Left lung (tissue), 10 donors: Measurements from ENCODE around the gene CEMP1. TPM values are rescaled to one million over a fixed set of nuclear protein-coding genes. Genes with fewer than 3 reads are reported as not detected.

Experiments used
- ATAC-seq: fragments of 200-7000 bp; cut with Tn5 transposase; one replicate; pipeline ENCODE4 v1.9.1; 2020; ENCODE audit warnings: moderate library complexity
- DNase-seq, 4 donors: peaks; one replicate each; pipeline ENCODE4 v3.0.0-alpha.2; 2013 to 2020
- H3K27ac ChIP-seq, 2 donors: fragments of 200-600 bp; sonication (generic) in 1 of 2; one replicate each; pipeline versions ENCODE4 v1.5.0 to v1.8.0; 2020 to 2021
- H3K27me3 ChIP-seq, 2 donors: fragments of 200-600 bp; sonication (generic) in 1 of 2; one replicate each; pipeline versions ENCODE4 v1.5.0 to v1.8.0; 2020 to 2021
- H3K36me3 ChIP-seq, 2 donors: fragments of 200-600 bp; sonication (generic) in 1 of 2; one replicate each; pipeline versions ENCODE4 v1.5.0 to v1.8.0; 2020 to 2021
- H3K4me1 ChIP-seq, 2 donors: fragments of 200-600 bp; one replicate each; pipeline ENCODE4 v1.8.0; 2021
- H3K4me3 ChIP-seq, 2 donors: fragments of 200-600 bp; sonication (generic) in 1 of 2; one replicate each; pipeline versions ENCODE4 v1.5.0 to v1.8.0; 2020 to 2021; ENCODE audit warnings: mild to moderate bottlenecking in 1 of 2
- H3K9me3 ChIP-seq, 2 donors: fragments of 200-600 bp; sonication (generic) in 1 of 2; one replicate each; pipeline versions ENCODE4 v1.5.0 to v1.8.0; 2020 to 2021
- intact Hi-C, 2 donors: fragments of 100-400 bp; cut with DNase I; formaldehyde crosslinking; loops; one replicate each; pipeline versions ENCODE4 v1.11.2 to v1.14.2; 2022
- polyA plus RNA-seq, 6 donors: library from polyadenylated mRNA; unstranded; fragments of 120-200 nt; gene quantifications; one replicate each; pipeline ENCODE4 v1.2.1, GENCODE V29; 2013; ENCODE audit not compliant: insufficient read length in 6 of 6
- total RNA-seq, 2 donors: library from RNA; stranded (reverse); fragmentation: NEBNext Ultra II Directional; extraction: Animal tissue kit (Norgen Biotek cat#: 25700); gene quantifications; one replicate each; pipeline ENCODE4 v1.2.1, GENCODE V29; 2021
- TF ChIP-seq, protein P1 (sequence below), 2 donors: fragments of 200-600 bp; sonication (generic) in 1 of 2; IDR thresholded peaks; one replicate each; pipeline versions ENCODE4 v1.5.0 to v1.8.0; 2021; ENCODE audit warnings: antibody characterized with exemption in 2 of 2
- donor health status: DM: no; HTN: yes; CAD: no.
- donor health status: DM: no; HTN: no; CAD: no.

CEMP1 gene
- total and polyA plus RNA-seq, 8 donors: 0.45 to 3.8 (median 2.0) TPM

DNA sequence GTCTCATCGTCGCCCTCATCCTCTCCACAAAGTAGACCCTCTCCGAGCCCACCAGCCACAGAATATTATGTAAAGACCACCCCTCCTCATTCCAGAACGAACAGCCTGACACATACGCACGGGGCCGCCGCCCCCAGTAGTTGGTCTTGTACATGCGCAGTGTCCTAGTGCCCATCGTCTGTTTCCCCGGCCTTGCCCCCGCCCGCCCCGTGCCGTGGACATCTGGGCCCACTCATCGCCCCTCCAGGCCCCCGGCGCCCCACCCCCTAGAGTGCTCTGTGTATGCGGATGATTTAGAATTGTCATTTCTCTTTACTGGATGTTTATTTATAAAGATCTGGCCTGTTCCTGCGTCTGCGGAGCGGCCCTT, 11.5 kb downstream of the CEMP1 start:
- no peak for ATAC-seq

DNA sequence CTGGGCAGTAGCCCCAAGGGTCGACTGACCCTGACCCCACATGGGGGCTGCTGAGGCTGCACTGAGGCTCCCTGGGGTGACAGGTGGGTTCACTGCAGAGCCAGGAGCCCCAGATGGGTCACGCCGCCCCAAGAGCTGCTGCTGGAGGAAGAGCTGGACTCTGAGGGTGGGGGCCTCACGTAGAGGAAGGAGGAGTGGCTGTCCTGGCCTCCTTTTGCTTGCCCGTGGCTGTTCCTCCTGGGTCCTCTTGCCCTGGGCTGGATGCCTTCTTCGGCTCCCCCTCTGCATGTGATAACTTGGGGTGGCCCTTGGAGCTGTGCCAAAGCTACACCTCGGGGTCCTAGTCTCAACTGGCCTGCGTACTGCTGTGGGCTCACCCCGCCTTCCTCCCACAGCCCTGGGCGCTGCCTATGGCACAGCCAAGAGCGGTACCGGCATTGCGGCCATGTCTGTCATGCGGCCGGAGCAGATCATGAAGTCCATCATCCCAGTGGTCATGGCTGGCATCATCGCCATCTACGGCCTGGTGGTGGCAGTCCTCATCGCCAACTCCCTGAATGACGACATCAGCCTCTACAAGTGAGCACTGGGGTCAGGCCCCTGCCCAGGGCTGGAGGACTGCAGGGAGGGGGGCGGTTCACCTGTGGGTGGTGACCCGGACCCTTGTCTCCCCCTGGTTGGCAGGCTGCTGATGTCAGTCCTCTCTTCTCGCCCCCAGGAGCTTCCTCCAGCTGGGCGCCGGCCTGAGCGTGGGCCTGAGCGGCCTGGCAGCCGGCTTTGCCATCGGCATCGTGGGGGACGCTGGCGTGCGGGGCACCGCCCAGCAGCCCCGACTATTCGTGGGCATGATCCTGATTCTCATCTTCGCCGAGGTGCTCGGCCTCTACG, 12.1 kb downstream of the CEMP1 start:
- peak overlapping the region; percentile 79 to 99 for H3K27ac ChIP-seq
- H3K27me3 ChIP-seq: no peaks in the 10 kb centered on the region
- no peaks in the 10 kb centered on the region for H3K9me3 ChIP-seq
- peak in 1 of 4 donors; percentile 80 for DNase-seq
- no peak for ATAC-seq
- TF ChIP-seq, protein P1, sequence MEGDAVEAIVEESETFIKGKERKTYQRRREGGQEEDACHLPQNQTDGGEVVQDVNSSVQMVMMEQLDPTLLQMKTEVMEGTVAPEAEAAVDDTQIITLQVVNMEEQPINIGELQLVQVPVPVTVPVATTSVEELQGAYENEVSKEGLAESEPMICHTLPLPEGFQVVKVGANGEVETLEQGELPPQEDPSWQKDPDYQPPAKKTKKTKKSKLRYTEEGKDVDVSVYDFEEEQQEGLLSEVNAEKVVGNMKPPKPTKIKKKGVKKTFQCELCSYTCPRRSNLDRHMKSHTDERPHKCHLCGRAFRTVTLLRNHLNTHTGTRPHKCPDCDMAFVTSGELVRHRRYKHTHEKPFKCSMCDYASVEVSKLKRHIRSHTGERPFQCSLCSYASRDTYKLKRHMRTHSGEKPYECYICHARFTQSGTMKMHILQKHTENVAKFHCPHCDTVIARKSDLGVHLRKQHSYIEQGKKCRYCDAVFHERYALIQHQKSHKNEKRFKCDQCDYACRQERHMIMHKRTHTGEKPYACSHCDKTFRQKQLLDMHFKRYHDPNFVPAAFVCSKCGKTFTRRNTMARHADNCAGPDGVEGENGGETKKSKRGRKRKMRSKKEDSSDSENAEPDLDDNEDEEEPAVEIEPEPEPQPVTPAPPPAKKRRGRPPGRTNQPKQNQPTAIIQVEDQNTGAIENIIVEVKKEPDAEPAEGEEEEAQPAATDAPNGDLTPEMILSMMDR (IDR thresholded peaks at IDR 0.05): no peak
- peak overlapping the region in 1 of 2 donors; percentile 68 for H3K4me3 ChIP-seq
- H3K36me3 ChIP-seq: peaks cover 0 to 49% of the 10 kb centered on the region in 2 donors
- intact Hi-C loops: no loop called here
- H3K4me1 ChIP-seq: peaks cover 46 to 75% of the 10 kb centered on the region in 2 donors

More for the DNA sequence above, 11.5 kb downstream of the CEMP1 start:
- H3K27ac ChIP-seq: peak overlapping the region; percentile 79 to 99
- TF ChIP-seq, protein P1 (IDR thresholded peaks at IDR 0.05): no peak
- H3K4me1 ChIP-seq: peaks cover 46 to 81% of the 10 kb centered on the region in 2 donors
- intact Hi-C loops: no loop called here
- H3K36me3 ChIP-seq: peaks cover 0 to 55% of the 10 kb centered on the region in 2 donors
- H3K9me3 ChIP-seq: no peaks in the 10 kb centered on the region
- H3K27me3 ChIP-seq: no peaks in the 10 kb centered on the region
- peak in 1 of 4 donors; percentile 83 for DNase-seq
- H3K4me3 ChIP-seq: peak overlapping the region in 1 of 2 donors; percentile 68

DNA sequence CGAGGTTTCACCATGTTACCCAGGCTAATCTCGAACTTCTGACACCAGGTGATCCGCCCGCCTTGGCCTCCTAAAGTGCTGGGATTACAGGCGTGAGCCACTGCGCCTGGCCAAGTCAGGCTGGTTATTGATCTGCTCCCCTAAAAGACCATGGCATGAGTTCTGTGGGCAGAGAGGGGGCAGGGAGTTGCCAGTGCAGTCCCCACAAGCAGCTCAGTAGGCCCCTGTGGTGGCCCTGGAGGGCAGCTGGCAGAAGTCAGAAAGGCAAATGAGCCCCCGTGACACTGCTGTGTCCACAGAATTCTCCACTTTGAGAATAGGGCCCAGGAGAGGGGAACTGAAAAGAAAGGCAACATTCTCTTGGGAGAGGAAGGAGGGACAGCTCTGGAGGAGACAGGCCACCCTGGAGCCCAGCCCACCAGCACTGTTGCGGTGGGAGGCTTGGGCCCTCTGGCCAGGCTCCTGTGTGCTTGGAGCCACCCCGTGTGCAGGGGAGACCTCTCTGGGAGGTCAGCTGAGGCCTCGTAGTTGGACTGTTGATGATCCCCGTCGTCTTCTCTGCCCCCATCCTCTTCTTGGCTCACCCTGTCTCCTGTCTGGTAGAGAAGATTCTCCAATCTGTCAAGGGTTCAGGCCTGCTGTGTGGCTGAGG, 13.1 kb downstream of the CEMP1 start:
- no peak for ATAC-seq
- H3K27ac ChIP-seq: peak overlapping the region; percentile 6 to 99

DNA sequence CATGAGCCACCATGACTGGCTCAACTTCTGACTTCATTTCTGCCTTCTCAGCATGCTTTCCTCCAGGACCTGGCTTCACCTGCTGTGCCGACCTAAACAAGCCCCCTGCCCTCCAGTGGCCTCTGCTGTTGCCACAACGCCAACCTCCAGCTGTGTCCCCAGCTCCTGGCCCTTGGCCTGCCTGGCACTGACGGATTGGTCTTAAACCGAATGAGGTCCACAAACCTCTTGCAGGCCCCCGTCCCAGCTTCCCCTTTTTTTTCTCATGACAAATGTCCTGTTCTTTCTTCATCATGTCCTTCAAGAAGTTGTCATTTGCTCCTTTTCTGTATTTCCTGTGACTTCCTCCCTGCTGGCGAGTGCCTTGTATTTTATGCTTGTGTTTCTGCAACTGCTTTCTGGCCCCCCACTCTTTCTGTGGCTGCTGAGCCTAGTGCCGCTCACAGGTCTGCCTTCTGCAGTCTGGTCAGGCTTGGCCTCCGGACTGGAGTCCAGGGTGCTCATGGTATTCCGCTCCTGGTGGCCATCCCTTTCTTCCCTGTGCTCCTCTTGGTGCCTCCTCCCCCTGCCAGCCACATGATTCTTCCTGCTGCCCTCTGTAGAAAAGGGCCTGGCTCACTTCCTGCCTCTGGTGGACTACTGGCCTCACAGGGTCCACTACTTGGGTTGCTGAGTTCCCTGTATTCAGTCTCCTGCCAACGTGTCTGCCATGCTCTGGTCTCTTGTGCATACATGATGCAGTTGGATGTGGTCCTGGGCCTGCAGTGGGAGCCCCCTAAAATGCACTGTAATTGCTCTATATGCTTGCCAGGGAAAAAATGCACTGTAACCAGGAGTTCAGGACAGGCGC, 14.6 kb downstream of the CEMP1 start:
- Histone ChIP-seq H3K27me3 (no peaks in the 10 kb centered on the region), H3K4me1 (peaks cover 50 to 82% of the 10 kb centered on the region in 2 donors), H3K9me3 (no peaks in the 10 kb centered on the region), H3K4me3 (peak overlapping the region in 1 of 2 donors; percentile 97), H3K27ac (peak overlapping the region; percentile 94 to 99), H3K36me3 (peaks cover 0 to 26% of the 10 kb centered on the region in 2 donors)
- DNase-seq (peak in 1 of 4 donors; percentile 85), ATAC-seq (no peak)
- intact Hi-C loops: no loop called here
- TF ChIP-seq, protein P1 (IDR thresholded peaks at IDR 0.05): no peak

More for the DNA sequence above, 13.1 kb downstream of the CEMP1 start:
- Histone ChIP-seq H3K27me3 (no peaks in the 10 kb centered on the region), H3K9me3 (no peaks in the 10 kb centered on the region), H3K4me3 (peak overlapping the region in 1 of 2 donors; percentile 22), H3K36me3 (peaks cover 0 to 39% of the 10 kb centered on the region in 2 donors), H3K4me1 (peaks cover 49 to 75% of the 10 kb centered on the region in 2 donors)
- intact Hi-C loops: no loop called here
- no peak for DNase-seq
- TF ChIP-seq, protein P1 (IDR thresholded peaks at IDR 0.05): no peak
